Suprapubic skin (tissue), 4 donors: ENCODE results near the gene MAP1LC3B. TPM values are rescaled to one million over a fixed set of nuclear protein-coding genes. Genes with fewer than 3 reads are reported as not detected.
A peak's percentile ranks its signal among the peaks of the same experiment; 100 is the strongest.

ENCODE experiments used
- DNase-seq, 2 donors: peaks; one replicate each; pipeline ENCODE4 v3.0.0-alpha.2; 2019; ENCODE audit warnings: low spot score in 2 of 2
- H3K27ac ChIP-seq: fragments of 200-600 bp; sonication (generic); one replicate; pipeline ENCODE4 v1.5.1; 2019
- H3K27me3 ChIP-seq: fragments of 200-600 bp; sonication (generic); one replicate; pipeline ENCODE4 v1.5.1; 2019
- H3K36me3 ChIP-seq: fragments of 200-600 bp; sonication (generic); one replicate; pipeline ENCODE4 v1.5.1; 2019
- H3K4me1 ChIP-seq: fragments of 200-600 bp; sonication (generic); one replicate; pipeline ENCODE4 v1.5.1; 2019
- H3K4me3 ChIP-seq: fragments of 200-600 bp; sonication (generic); one replicate; pipeline ENCODE4 v1.5.1; 2019; ENCODE audit warnings: mild to moderate bottlenecking
- H3K9me3 ChIP-seq: fragments of 200-600 bp; sonication (generic); one replicate; pipeline ENCODE4 v1.5.1; 2019
- EP300 ChIP-seq: sonication (generic); formaldehyde crosslinking; IDR thresholded peaks from one replicate; pipeline ENCODE4 v1.6.1; 2017; ENCODE audit warnings: antibody characterized with exemption
- POLR2A ChIP-seq, 2 donors: fragments of 450-650 bp; IDR thresholded peaks; one replicate each; pipeline ENCODE4 v1.6.1; 2017; ENCODE audit warnings: antibody characterized with exemption in 2 of 2, mild to moderate bottlenecking in 2 of 2, moderate library complexity in 2 of 2
- POLR2AphosphoS5 ChIP-seq, 3 donors: sonication (generic); formaldehyde crosslinking; IDR thresholded peaks; one replicate each; pipeline ENCODE4 v1.6.1; 2017; ENCODE audit warnings: antibody characterized with exemption in 3 of 3
- WGBS: methylation state at CpG from one replicate; pipeline ENCODE4 v1.1.5; 2018; 5-methylcytosine and 5-hydroxymethylcytosine counted together
- total RNA-seq, 4 donors: library from RNA; depleted of rRNA; stranded (reverse); fragments of >200 nt; gene quantifications; one replicate each; pipeline ENCODE4 v1.1.0, GENCODE V29; 2016
- TF ChIP-seq, protein P1 (sequence below), 2 donors: fragments of 200-600 bp in 1 of 2; fragments of 450-650 bp in 1 of 2; sonication (generic) in 1 of 2; IDR thresholded peaks; one replicate each; pipeline ENCODE4 v1.5.1; 2016 to 2019; ENCODE audit warnings: antibody characterized with exemption in 2 of 2, mild to moderate bottlenecking in 1 of 2, moderate library complexity in 1 of 2

Gene MAP1LC3B
- 10 to 100 TPM; 57.8 to 82.0 (median 71.3) TPM for total RNA-seq

GRCh38 chr16:87391950-87392820, at the start of gene MAP1LC3B:
Gene MAP1LC3B, plus strand, starts transcription at chr16:87392336. Its CDS starts 92 bp downstream, at chr16:87392428.
- TF ChIP-seq POLR2A (IDR thresholded peaks at IDR 0.05) (peak; percentile 89 to 99), POLR2AphosphoS5 (IDR thresholded peaks at IDR 0.05) (peak; percentile 57 to 100 (median 90)), EP300 (no peak)
- TF ChIP-seq, protein P1, sequence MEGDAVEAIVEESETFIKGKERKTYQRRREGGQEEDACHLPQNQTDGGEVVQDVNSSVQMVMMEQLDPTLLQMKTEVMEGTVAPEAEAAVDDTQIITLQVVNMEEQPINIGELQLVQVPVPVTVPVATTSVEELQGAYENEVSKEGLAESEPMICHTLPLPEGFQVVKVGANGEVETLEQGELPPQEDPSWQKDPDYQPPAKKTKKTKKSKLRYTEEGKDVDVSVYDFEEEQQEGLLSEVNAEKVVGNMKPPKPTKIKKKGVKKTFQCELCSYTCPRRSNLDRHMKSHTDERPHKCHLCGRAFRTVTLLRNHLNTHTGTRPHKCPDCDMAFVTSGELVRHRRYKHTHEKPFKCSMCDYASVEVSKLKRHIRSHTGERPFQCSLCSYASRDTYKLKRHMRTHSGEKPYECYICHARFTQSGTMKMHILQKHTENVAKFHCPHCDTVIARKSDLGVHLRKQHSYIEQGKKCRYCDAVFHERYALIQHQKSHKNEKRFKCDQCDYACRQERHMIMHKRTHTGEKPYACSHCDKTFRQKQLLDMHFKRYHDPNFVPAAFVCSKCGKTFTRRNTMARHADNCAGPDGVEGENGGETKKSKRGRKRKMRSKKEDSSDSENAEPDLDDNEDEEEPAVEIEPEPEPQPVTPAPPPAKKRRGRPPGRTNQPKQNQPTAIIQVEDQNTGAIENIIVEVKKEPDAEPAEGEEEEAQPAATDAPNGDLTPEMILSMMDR (IDR thresholded peaks at IDR 0.05): no peak
- Histone ChIP-seq H3K27me3 (no peaks in the 10 kb centered on the region), H3K9me3 (no peaks in the 10 kb centered on the region), H3K4me1 (peaks cover 62% of the 10 kb centered on the region), H3K4me3 (peak within 1 kb of the TSS; percentile 89), H3K27ac (peak within 1 kb of the TSS; percentile 98), H3K36me3 (no peaks in the 10 kb centered on the region)
- peak; percentile 96 to 97 for DNase-seq
- 2% methylated on average over 18 of the region's 113 CpGs for WGBS

DNA sequence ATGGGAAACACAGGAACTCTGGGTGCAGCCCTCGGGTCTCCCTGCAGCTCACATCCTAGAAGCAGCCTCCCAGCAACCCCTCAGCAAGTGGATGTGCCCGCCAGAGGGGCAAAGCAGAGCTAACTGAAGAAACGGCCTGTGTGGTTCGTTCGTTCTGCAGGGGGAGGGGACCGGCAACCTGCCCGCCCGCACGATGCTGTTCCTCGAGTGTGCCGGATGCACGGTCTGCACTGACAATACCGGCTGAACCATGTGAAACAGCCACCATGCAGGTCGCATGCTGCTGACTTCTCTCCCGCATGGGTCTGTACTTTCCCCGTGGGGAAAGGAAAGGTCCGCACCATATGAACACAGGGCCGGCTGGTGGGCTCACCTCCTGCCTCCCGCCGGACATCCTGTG, 49.6 kb upstream of the MAP1LC3B start:
- Histone ChIP-seq H3K4me3 (no peak overlapping the region), H3K36me3 (peaks cover 63% of the 10 kb centered on the region)

DNA sequence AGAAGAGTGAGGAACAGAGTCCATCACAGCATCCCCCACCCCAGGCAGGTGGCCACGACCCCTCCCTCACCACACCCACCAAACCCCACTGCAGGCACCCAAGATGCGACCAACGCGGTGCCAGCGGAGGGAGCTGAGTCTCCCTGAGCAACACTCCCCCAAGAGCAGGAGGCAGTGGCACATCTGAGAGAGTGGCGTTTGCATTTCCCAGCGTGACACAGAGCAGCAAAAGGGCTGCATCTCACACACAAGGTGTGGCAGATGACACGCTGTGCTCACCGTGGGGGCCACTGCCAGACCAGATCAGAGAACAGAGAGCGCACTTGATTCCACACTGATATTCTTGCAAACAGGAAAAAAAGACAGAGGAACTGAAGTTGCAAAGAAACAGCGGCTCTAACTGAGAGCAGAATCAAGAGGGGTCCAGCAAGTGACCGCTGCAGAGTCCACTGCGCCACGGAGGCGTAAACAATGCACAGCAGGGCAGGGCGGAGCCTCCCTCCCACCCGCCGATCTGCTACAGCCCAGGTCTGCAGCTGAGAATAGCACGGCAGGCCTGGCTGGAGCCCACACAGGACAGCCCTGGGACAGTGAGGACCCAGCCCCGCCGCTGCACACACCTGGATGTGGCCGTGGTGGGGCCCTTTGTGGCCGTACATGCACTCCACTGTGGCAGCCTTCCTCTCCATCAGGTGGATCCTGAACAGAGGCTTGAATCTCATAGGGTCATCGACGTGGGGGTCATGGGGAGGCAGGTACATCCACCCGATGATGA, 49.0 kb upstream of the MAP1LC3B start:
- Histone ChIP-seq H3K36me3 (peaks cover 60% of the 10 kb centered on the region), H3K4me1 (peaks cover 14% of the 10 kb centered on the region), H3K4me3 (no peak overlapping the region), H3K27ac (no peak overlapping the region), H3K9me3 (no peaks in the 10 kb centered on the region), H3K27me3 (no peaks in the 10 kb centered on the region)
- no peak for DNase-seq
- TF ChIP-seq EP300: no peak
- no peak for TF ChIP-seq POLR2AphosphoS5 (IDR thresholded peaks at IDR 0.05)
- TF ChIP-seq, protein P1 (IDR thresholded peaks at IDR 0.05): no peak
- TF ChIP-seq POLR2A (IDR thresholded peaks at IDR 0.05): no peak
- WGBS: 86% methylated on average over 22 of the region's 26 CpGs

More for the DNA sequence above, 49.6 kb upstream of the MAP1LC3B start:
- TF ChIP-seq EP300: no peak
- TF ChIP-seq POLR2AphosphoS5 (IDR thresholded peaks at IDR 0.05): no peak
- TF ChIP-seq, protein P1 (IDR thresholded peaks at IDR 0.05): no peak
- TF ChIP-seq POLR2A (IDR thresholded peaks at IDR 0.05): no peak
- no peaks in the 10 kb centered on the region for H3K9me3 ChIP-seq
- WGBS: 90% methylated on average over 6 of the region's 20 CpGs
- DNase-seq: no peak
- H3K27me3 ChIP-seq: no peaks in the 10 kb centered on the region
- H3K4me1 ChIP-seq: peaks cover 14% of the 10 kb centered on the region
- no peak overlapping the region for H3K27ac ChIP-seq

DNA sequence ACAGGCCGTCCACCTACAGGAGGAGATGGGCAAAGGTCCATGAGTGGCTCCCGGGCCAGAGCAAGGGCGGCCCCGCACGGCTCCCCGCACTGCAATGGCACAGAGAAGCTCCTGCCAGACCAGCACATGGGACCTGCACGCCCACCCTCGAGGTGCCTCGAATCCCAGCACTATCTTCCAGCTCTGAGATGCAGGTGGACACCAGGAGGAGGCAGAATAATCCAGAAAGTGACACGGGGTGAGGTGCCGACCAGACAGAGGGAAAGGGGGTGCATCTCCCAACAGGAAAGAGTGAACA, 48.4 kb upstream of the MAP1LC3B start:
- H3K27ac ChIP-seq: no peak overlapping the region
- H3K36me3 ChIP-seq: peaks cover 58% of the 10 kb centered on the region
- no peak overlapping the region for H3K4me3 ChIP-seq
- peaks cover 14% of the 10 kb centered on the region for H3K4me1 ChIP-seq
- H3K27me3 ChIP-seq: no peaks in the 10 kb centered on the region
- no peaks in the 10 kb centered on the region for H3K9me3 ChIP-seq
- no peak for DNase-seq
- WGBS: 75% methylated on average over 5 of the region's 11 CpGs
- TF ChIP-seq, protein P1 (IDR thresholded peaks at IDR 0.05): no peak
- TF ChIP-seq POLR2AphosphoS5 (IDR thresholded peaks at IDR 0.05) (no peak), POLR2A (IDR thresholded peaks at IDR 0.05) (no peak)
